ACHN (cell line): ENCODE data around the gene COL26A1.
"Not testable (repeated sequence)": the region's sequence is repeated elsewhere in the genome, so short reads cannot be mapped to it uniquely, and the experiment has no call there.

Experiments used
- DNase-seq: peaks from one replicate; pipeline ENCODE4 v3.0.0-alpha.2; 2015
- in situ Hi-C: cut with HindIII; loops from 2 replicates; pipeline ENCODE4 v1.10.0; 2017; ENCODE audit warnings: low sequenced_read_pairs, low pct_ligation_motif_present, low pct_unique_long_range_greater_than_20kb

Gene COL26A1

DNA sequence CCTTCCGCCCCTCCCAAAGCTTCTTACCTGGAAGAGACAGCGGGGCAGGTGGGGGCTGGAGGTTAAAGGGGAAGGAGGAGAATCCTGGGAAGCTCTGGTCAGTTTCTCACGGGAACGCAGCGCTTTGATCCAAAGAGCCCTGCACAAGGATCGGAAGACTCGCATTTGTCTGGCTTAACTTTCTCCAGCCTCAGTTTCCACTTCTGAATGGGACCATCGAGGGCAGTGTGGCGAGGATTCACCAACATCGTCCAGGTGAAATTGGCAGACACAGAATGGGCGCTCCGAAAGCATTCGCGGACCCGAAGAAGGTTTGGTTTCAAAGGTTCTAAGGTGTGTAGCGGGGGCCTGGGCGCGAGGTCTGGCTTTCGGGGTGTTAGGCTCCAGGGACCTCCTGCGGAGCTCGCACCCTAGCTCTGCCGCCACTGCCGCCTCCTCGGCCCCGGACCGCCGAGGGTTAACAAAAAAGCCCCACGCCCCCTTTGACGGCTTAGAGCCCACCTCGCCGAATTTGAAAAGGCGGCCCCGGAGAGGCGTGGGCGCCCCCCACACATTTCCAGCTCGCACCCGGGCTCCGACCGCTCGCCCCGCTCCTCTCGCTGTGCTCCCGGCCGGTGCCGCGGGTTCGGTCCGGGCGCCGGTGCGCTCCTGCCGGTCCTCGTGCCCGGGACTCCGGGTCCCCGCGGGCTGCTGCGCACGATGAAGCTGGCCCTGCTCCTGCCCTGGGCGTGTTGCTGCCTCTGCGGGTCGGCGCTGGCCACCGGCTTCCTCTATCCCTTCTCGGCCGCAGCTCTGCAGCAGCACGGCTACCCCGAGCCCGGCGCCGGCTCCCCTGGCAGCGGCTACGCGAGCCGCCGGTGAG is at the start of gene COL26A1:
Gene COL26A1, plus strand, starts transcription at position 542 of the 862 bp plus-strand sequence. Its CDS starts 158 bp downstream, at position 700.
- in situ Hi-C loops, result no loop called here

DNA sequence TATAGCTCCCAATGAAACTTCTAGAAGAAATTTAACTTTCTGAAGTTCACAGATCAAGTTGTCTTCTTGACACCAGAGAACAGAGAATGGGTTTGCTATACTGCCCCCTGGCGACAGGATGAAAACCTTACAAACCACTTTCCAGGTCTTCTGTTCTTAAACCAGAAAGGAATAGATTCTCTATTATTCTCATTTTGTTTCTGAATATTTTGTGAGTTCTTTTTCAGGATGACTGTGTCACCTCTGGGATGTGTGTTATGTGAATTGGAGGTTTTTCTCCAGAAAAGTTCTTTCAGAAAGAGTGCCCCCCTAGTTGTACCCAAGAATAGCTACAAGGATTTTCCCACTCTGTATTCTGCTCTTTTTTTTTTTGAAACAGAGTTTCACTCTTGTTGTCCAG is 47.3 kb upstream of the COL26A1 start:
- in situ Hi-C loops, result no loop called here
- peak; percentile 75 for DNase-seq

More for the DNA sequence above, at the start of gene COL26A1:
- peak; percentile 15 for DNase-seq

DNA sequence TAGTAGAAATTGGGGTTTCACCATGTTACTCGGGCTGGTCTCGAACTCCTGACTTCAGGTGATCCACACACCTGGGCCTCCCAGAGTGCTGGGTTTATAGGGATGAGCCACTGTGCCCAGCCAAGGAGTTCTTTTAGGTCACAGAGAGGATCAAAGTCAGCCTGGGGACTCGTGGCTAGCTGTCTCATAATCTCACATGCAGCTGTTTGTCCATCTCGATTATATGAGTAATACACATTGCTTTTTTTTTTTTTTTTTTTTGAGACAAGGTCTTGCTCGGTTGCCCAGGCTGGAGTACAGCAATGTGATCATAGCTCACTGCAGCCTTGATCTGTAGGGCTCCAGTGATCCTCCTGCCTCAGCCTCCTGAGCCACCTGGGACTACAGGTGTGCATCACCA is 43.3 kb upstream of the COL26A1 start:
- DNase-seq, result no peak
- in situ Hi-C loops, result no loop called here

DNA sequence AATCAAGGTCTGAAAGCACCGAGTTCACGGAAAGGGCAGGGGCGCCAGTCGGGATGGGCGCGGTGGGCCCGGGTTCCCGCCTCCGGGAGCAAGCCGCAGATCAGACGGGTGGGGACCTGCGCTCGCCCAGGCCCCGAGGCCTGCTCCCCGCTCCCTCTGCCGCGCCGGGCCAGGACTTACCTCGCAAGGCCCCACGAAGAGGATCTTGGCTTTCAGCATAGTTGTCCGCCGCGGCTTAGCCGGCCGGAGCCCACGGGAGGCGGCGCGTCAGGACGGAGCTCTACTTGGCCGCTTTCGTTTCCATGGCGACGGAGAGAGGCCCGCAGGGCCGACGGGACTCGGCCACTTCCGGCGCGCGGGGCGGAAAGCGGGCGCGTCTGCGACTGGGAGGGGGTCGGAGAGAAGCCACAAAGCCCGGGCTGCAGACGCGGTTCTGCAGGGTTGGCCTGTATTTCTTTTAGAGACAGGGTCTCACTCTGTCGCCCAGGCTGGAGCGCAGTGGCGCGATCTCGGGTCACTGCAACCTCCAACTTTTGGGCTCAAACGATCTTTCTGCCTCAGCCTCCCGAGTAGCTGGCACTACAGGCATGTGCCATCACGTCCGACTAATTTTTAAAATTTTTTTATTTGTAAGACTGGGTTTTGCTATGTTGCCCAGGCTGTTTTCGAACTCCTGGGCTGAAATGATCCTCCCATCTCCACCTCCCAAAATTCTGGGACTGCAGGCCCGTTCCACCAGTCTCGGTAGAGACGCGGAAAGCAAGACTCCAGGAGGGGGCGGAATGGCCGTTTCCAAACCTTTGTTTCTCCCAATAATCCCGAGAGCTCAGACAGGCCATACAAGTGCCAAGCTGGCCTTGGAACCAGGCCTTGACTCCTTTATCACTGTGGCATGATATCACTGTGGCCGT is 40.9 kb upstream of the COL26A1 start, which contains the start of gene IFT22:
Gene IFT22, minus strand, starts transcription at position 322 of the 911 bp plus-strand sequence. Its CDS starts 103 bp downstream, at position 219.
- in situ Hi-C loops, result no loop called here
- DNase-seq, result peak; percentile 98

DNA sequence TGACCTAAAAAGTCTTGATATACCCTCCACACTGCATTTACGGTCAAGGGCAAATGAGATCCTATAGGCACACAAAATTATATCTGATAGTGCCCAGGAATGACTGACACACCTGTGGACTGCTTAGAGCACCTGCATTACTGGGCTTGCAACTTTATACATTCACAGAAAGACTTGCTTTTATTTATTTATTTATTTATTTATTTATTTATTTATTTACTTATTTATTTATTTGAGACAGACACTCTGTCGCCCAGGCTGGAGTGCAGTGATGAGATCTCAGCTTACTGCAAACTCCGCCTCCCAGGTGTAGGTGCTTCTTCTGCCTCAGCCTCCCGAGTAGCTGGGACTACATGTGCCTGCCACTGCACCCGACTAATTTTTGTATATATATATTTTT is 34.5 kb upstream of the COL26A1 start:
- DNase-seq, result no peak
- in situ Hi-C loops, result no loop called here

DNA sequence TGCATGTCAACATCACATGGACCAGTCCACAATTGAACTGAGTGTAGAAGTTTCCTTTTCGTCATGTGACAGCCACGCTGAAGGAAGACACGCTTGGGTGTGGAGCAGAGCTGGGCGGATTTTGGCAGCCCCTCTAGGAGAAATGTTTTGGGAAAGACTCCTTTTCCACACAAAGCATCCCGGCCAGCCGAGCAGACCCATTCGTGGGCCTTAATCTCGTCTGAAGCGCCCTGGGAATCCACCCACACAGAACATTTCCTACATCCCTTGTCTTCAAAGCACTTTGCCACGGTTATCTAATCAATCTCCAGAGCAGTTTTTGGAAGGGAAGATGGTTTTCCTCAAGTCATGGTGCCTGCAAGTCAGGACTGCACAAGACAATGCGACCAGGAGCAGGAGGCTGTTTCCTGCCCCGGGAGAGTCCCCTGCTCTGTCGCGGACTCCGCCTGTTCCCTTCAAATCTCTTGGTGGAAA is 32.6 kb upstream of the COL26A1 start:
- in situ Hi-C loops, result no loop called here
- DNase-seq, result no peak

DNA sequence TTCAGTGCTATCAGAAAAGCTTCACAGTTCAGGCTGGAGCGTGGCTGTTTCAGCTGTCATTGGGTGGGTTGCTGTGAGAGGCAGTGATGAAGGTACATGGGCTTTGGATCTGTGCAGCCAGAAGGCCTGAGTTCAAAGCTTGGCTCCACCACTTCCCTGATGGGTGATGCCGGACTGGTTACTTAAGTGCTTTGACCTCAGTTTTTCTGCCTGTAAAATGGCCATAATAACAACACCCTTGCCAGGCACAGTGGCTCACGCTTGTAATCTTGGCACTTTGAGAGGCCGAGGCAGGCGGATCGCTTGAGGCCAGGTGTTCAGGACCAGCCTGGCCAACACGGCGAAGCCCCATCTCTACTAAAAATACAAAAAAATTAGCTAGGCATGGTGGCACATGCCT is 30.6 kb upstream of the COL26A1 start:
- in situ Hi-C loops, result no loop called here

DNA sequence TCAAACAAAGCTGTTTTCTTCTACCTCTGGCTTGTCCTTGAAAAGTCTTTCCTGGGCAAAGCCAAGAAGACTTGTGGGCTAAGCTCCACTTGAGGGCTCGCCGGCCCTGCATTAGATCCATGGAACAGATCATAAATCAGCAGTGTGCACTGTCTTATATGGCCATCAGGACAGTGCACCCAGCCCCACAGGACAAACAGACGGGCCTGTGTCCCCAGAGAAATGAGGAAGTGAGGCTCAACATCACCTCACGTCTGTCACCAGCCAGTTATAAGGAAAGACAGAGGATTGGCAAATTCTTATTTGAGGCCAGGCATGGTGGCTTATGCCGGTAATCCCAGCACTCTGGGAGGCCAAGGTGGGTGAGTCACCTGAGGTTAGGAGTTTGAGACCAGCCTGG is 28.8 kb upstream of the COL26A1 start:
- in situ Hi-C loops, result no loop called here
- no peak for DNase-seq

More for the DNA sequence above, 30.6 kb upstream of the COL26A1 start:
- no peak for DNase-seq

DNA sequence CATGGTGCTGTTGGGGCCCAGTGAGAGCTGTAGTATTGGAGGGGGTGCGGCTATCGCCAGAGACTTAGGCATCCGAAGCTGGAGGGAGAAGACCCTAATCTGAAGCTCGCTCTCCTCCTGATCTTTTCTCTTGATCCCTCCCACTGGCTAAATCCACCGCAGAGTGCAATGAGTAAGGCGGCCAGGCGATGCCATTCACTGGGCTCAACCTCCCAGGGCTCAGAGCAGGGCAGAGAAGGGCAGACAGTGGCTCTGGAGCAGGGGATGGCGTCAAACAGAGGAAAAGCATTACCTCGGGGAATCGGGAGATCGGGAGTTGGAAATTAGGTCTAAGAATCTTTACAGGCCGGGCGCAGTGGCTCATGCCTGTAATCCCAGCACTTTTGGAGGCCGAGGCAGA is 22.3 kb upstream of the COL26A1 start:
- DNase-seq, result no peak
- in situ Hi-C loops, result no loop called here

DNA sequence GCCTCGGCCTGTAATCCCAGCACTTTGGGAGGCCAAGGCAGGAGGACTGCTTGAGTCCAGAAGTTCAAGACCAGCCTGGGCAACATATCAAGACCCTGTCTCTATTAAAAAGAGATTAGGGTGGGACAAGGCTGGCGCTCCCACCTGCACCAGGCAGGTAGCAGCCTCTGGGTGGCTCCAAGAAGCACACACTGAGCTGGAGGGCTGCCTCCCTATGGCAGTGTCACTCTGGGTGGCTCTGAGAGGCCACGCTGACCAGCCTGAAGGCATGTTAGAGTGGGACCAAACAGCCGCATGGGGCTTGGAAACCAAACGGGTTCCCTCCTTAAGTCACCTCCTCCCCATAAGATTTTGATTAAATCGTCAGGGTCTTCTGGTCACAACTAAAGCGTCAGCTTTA is 19.8 kb upstream of the COL26A1 start:
- no peak for DNase-seq
- in situ Hi-C loops, result no loop called here

DNA sequence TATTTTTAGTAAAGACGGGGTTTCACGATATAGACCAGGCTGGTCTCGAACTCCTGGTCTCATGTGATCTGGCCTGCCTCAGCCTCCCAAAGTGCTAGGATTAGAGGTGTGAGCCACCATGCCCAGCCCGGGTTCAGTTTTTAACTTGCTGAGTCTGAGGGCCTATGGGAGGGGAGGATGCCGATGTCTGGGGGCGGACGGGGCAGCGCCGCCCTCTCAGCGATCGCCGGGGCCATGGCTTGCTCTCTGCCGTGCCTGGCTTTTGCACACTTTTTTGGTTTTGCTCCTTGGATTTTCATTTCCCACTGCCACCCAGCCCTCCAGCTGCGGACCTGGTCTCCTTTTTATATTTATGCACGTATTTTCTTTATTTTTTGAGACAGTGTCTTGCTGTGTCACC is 15.2 kb upstream of the COL26A1 start:
- no peak for DNase-seq
- in situ Hi-C loops, result no loop called here

DNA sequence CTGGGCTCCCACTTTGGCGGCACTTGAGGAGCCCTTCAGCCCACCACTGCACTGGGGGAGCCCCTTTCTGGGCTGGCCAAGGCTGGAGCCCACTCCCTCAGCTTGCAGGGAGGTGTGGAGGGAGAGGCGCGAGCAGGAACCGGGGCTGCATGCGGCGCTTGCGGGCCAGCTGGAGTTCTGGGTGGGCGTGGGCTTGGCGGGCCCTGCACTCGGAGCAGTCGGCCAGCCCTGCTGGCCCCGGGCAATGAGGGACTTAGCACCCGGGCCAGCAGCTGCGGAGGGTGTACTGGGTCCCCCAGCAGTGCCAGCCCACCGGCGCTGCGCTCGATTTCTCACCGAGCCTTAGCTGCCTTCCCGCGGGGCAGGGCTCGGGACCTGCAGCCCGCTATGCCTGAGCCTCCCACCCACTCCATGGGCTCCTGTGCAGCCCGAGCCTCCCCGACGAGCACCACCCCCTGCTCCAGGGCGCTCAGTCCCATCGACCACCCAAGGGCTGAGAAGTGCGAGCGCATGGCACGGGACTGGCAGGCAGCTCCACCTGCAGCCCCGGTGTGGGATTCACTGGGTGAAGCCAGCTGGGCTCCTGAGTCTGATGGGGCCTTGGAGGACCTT is 14.1 kb upstream of the COL26A1 start:
- DNase-seq, in situ Hi-C loops: not testable (repeated sequence)

DNA sequence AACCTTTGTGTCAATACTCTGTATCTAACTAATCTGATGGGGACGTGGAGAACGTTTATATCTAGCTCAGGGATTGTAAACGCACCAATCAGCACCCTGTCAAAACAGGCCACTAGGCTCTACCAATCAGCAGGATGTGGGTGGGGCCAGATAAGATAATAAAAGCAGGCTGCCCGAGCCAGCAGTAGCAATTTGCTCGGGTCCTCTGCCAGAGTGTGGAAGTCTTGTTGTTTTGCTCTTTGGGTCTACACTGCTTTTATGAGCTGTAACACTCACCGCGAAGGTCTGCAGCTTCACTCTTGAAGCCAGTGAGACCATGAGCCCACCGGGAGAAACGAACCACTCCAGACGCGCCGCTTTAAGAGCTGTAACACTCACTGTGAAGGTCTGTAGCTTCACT is 13.4 kb upstream of the COL26A1 start:
- in situ Hi-C loops, DNase-seq: not testable (repeated sequence)

DNA sequence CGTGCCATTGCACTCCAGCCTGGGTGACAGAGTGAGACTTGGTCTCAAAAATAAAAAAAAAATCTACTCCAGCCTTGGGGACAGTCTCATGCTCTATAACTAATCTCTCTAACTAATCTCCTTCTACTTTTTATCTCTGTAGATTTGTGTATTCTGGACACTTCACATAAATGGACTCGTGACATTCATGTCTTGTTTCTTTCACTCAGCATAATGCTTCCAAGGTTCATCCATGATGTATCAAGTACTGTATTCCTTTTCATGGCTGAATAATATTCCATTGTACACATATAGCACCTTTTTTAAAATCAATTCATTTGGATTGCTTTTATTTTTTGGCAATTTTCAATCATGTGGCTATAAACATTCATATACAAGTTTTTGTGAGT is 9.8 kb upstream of the COL26A1 start:
- DNase-seq, result no peak
- in situ Hi-C loops, result no loop called here

DNA sequence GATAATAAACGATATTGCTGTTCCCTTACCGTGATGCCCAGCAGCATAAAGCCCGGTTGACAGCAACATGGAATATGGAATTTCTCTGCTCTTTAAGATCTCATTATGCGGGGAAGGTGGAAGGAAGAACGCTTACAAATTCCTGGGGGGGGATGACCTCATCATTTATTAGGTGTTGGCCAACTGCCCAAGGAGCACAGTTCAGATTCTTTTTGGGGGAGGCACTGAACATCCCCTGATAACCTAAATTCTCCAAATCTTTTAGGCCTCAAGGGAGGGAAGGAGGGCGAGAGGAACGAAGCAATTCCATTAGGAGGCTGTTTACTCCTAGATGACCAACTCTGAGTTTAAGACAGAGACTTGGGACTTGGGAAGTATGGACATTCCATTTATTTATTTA is 5.2 kb upstream of the COL26A1 start:
- in situ Hi-C loops, result no loop called here
- DNase-seq, result no peak

DNA sequence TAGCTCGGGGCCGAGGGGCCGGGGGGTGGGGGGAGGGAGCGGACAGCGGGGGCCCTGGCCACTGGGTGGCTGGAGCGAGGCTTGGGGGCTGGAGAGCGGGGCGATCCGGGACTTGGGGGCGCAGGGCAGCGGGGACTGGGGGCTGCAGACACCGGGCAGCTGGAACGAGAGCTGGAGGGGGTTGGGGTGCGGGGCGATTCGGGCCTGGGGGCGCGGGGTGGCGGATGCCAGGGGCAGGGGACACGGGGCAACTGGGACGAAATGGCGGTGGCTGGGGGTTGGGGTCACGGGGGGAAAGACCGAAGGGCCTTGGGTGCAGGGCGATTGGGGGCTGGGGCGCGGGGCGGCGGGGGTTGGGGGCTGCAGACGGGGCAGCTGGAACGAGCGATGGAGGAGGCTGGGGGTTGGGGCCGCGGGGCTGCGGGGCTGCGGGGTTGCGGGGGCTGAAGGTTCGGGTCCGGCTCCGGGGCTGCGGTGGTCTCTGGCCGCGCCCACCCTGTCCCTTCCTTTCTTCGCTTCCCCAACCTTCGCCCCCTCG is 590 bp downstream of the COL26A1 start:
- no peak for DNase-seq
- in situ Hi-C loops, result no loop called here

DNA sequence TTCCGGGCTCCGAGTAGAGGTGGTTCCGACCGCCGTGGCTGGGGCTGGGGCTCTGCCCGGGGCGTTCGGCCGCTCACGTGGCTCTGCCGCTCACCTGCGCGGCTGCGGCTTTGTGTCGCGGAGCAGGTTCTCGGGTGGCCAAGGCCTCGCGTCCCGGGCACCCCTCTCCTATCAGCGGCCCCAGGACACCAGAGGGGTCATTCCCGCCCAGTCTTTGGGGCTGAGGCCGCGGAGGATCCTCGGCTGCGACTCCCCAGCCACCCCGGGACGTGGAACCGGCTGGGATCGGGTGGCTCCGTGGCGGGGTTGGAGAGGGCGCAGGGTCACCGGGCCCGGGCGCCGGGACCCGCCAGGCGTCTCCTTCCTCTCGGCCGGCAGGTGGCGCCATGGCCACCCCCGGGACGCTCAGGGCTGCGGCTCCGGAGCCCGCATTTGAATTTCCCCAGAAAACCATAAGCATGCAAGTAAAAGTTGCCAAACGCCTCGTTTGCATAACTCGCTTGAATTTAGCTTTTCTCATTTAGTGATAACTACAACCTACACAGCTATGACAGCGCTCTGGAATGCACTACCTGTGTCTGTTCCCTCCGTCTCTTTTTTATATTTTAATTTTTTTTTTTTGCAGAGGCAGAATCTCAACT is 1.2 kb downstream of the COL26A1 start:
- peak; percentile 65 for DNase-seq
- in situ Hi-C loops, result no loop called here

DNA sequence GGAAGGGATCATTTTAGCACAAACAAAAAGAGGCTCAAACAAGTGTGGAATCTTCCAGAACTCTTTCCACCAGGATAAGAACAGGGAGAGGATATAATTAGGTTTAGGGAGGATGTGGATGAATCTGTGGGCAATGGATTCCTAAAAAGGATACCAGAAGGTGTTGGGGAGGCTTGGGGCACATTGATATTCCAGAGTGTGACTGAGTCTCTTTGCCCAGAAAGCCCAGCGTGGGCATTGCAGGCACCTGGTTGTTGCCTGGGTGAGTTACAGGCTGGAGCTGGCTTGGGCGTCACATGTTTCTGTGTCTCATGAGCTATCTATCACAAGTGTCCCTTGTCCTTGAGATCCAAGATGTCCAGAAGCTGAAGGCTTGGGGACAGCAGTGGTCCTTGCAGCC is 3.3 kb downstream of the COL26A1 start:
- in situ Hi-C loops, result no loop called here

More for the DNA sequence above, 3.3 kb downstream of the COL26A1 start:
- no peak for DNase-seq
